Tibial nerve (tissue), 4 donors: ENCODE results near the gene ICA1. TPM values are rescaled to one million over a fixed set of nuclear protein-coding genes. Genes with fewer than 3 reads are reported as not detected.
A peak's percentile ranks its signal among the peaks of the same experiment; 100 is the strongest.

ENCODE experiments used
- DNase-seq, 2 donors: peaks; one replicate each; pipeline ENCODE4 v3.0.0-alpha.2; 2019; ENCODE audit warnings: low spot score in 2 of 2
- H3K27ac ChIP-seq, 4 donors: fragments of 200-600 bp; sonication (generic) in 3 of 4; one replicate each; pipeline ENCODE4 v1.5.1; 2017 to 2019; ENCODE audit warnings: mild to moderate bottlenecking in 1 of 4
- H3K27me3 ChIP-seq, 2 donors: fragments of 200-600 bp; sonication (generic) in 1 of 2; one replicate each; pipeline versions ENCODE4 v1.5.1 to v1.6.0; 2017 to 2019
- H3K36me3 ChIP-seq, 3 donors: fragments of 200-600 bp; sonication (generic); one replicate each; pipeline ENCODE4 v1.5.1; 2018 to 2019
- H3K4me1 ChIP-seq, 4 donors: fragments of 200-600 bp; sonication (generic) in 3 of 4; one replicate each; pipeline ENCODE4 v1.5.1; 2017 to 2019
- H3K4me3 ChIP-seq, 4 donors: fragments of 200-600 bp; sonication (generic) in 3 of 4; one replicate each; pipeline ENCODE4 v1.5.1; 2017 to 2019; ENCODE audit warnings: mild to moderate bottlenecking in 1 of 4, moderate library complexity in 1 of 4
- H3K9me3 ChIP-seq, 4 donors: fragments of 200-600 bp; sonication (generic) in 3 of 4; one replicate each; pipeline ENCODE4 v1.5.1; 2017 to 2019
- EP300 ChIP-seq, 2 donors: sonication (generic); formaldehyde crosslinking; IDR thresholded peaks; one replicate each; pipeline ENCODE4 v1.6.1; 2017; ENCODE audit warnings: antibody characterized with exemption in 2 of 2, mild to moderate bottlenecking in 1 of 2
- POLR2A ChIP-seq, 2 donors: fragments of 450-650 bp; IDR thresholded peaks; one replicate each; pipeline ENCODE4 v1.6.1; 2017; ENCODE audit warnings: antibody characterized with exemption in 2 of 2, mild to moderate bottlenecking in 2 of 2, moderate library complexity in 2 of 2
- WGBS, 2 donors: methylation state at CpG; one replicate each; pipeline ENCODE4 v1.1.5; 2018; 5-methylcytosine and 5-hydroxymethylcytosine counted together
- total RNA-seq, 4 donors: library from RNA; depleted of rRNA; stranded (reverse); fragments of >200 nt; gene quantifications; one replicate each; pipeline ENCODE4 v1.1.0, GENCODE V29; 2016
- TF ChIP-seq, protein P1 (sequence below), 5 experiments: fragments of 200-600 bp in 3 of 5; fragments of 450-650 bp in 2 of 5; sonication (generic) in 3 of 5; IDR thresholded peaks; one replicate each; pipeline ENCODE4 v1.5.1; 2016 to 2019; ENCODE audit warnings: antibody characterized with exemption in 5 of 5, mild to moderate bottlenecking in 3 of 5, moderate library complexity in 2 of 5

The ICA1 gene
- total RNA-seq, 4 donors from 2014 or later: 12.8 to 27.3 (median 20.5) TPM

GRCh38 chr7:8130663-8131062, 131.3 kb downstream of the ICA1 start:
- TF ChIP-seq EP300 (IDR thresholded peaks at IDR 0.05) (no peak), POLR2A (IDR thresholded peaks at IDR 0.05) (no peak)
- TF ChIP-seq, protein P1, sequence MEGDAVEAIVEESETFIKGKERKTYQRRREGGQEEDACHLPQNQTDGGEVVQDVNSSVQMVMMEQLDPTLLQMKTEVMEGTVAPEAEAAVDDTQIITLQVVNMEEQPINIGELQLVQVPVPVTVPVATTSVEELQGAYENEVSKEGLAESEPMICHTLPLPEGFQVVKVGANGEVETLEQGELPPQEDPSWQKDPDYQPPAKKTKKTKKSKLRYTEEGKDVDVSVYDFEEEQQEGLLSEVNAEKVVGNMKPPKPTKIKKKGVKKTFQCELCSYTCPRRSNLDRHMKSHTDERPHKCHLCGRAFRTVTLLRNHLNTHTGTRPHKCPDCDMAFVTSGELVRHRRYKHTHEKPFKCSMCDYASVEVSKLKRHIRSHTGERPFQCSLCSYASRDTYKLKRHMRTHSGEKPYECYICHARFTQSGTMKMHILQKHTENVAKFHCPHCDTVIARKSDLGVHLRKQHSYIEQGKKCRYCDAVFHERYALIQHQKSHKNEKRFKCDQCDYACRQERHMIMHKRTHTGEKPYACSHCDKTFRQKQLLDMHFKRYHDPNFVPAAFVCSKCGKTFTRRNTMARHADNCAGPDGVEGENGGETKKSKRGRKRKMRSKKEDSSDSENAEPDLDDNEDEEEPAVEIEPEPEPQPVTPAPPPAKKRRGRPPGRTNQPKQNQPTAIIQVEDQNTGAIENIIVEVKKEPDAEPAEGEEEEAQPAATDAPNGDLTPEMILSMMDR (IDR thresholded peaks at IDR 0.05): no peak
- Histone ChIP-seq H3K27ac (no peak overlapping the region), H3K36me3 (no peaks in the 10 kb centered on the region), H3K4me1 (peaks cover 0 to under 1% (median 0%) of the 10 kb centered on the region in 4 donors), H3K27me3 (no peaks in the 10 kb centered on the region), H3K9me3 (no peaks in the 10 kb centered on the region), H3K4me3 (no peak overlapping the region)
- no peak for DNase-seq
- WGBS, 2 donors: 76 to 79% methylated on average over 1 of the region's 1 CpG

DNA sequence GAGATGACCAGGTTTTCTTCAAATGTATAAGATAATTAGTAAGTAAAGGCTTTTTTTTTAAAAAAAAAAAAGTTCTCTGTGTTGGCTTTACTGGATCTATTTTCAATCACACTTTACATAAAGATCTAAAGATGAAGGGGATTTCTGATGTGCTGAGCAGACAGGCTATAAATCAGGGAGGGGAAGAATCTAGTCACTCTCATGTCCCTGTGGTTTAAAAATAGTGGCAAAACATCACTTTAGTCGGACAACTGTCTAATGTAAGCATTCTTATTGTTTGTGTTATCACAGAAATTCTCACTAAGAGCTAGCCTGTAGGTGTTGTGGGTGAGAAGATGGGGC, 132.7 kb downstream of the ICA1 start:
- H3K9me3 ChIP-seq: no peaks in the 10 kb centered on the region
- 79% methylated on average over 1 of the region's 1 CpG for WGBS, 2 donors
- TF ChIP-seq, protein P1 (IDR thresholded peaks at IDR 0.05): no peak
- TF ChIP-seq POLR2A (IDR thresholded peaks at IDR 0.05): no peak
- TF ChIP-seq EP300 (IDR thresholded peaks at IDR 0.05): no peak
- no peak overlapping the region for H3K4me3 ChIP-seq
- H3K36me3 ChIP-seq: no peaks in the 10 kb centered on the region
- DNase-seq: no peak
- H3K27me3 ChIP-seq: no peaks in the 10 kb centered on the region
- peaks cover 0 to 4% (median 0%) of the 10 kb centered on the region in 4 donors for H3K4me1 ChIP-seq
- H3K27ac ChIP-seq: no peak overlapping the region

DNA sequence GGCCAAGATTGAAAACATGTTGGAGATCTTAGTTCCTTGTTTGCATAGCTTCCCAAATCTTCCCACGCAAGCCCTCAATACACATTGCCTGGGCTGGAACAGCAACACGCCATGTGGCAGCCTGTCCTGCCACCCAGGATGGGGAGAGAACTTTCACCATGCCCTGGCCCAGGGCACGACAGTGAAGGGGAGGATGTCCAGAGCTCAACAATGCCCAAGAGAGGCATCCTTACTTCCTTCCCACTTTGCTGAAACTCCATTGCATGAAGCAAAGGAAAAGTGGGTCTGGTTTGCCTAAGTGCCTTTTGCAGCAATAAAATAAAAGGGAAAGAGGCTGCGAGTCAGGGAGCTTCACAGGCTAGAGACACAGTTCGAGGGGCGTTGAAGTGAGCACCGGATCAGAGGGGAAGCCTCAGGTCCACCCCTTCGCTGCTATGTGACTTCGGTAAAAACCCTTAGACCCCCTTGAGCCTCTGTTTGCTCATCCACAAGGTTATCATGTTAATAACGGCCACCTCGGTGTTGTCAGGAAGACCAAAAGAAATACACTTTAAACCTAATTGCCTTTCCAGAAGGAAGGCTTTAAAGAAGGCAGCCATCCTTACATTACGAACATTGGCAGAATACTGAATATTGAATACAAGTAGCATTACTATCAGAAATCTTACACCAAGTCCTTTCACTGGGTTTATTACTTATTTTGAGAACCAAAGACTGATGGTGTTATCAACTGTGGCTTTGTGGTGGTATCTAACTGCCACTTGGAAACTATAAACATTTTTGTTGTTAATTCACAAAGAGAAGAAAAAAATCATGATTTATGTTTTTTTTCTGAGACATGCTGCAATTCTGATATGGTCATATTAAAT, 133.3 kb downstream of the ICA1 start:
- no peak for DNase-seq
- H3K27me3 ChIP-seq: no peaks in the 10 kb centered on the region
- H3K36me3 ChIP-seq: no peaks in the 10 kb centered on the region
- peak overlapping the region in 1 of 4 donors; percentile 52 for H3K27ac ChIP-seq
- no peak overlapping the region for H3K4me3 ChIP-seq
- 66 to 72% methylated on average over 12 of the region's 12 CpGs for WGBS, 2 donors
- TF ChIP-seq POLR2A (IDR thresholded peaks at IDR 0.05): no peak
- TF ChIP-seq EP300 (IDR thresholded peaks at IDR 0.05): no peak
- TF ChIP-seq, protein P1 (IDR thresholded peaks at IDR 0.05): no peak
- H3K4me1 ChIP-seq: peaks cover 0 to 4% (median 0%) of the 10 kb centered on the region in 4 donors
- H3K9me3 ChIP-seq: no peaks in the 10 kb centered on the region

DNA sequence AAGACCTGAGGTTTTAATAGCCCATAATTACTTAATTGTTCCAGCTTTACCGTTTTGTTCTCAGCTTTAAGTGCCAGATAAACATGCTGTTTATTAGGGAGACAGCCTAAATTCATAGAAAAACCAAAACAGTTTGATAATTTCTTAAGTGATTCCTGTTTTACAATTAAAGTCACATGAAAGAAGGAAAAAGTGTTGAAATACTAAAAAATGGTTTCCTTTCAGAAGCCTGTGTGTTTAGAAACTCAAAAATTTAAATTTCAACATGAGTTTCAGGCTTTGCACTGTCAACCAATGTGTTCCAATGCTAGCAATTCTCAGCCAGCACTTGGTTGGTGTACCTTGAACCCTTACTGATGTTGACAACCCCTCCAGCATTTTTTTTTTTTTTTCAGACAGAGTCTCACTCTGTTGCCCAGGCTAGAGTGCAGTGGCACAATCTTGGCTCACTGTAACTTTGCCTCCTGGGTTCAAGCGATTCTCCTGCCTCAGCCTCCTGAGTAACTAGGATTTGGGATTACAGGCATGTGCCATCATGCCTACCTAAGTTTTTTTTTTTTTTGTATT, 135.3 kb downstream of the ICA1 start:
- WGBS, 2 donors: 68 to 74% methylated on average over 2 of the region's 2 CpGs
- H3K27me3 ChIP-seq: no peaks in the 10 kb centered on the region
- peaks cover 0 to 4% (median 0%) of the 10 kb centered on the region in 4 donors for H3K4me1 ChIP-seq
- TF ChIP-seq EP300 (IDR thresholded peaks at IDR 0.05) (no peak), POLR2A (IDR thresholded peaks at IDR 0.05) (no peak)
- TF ChIP-seq, protein P1 (IDR thresholded peaks at IDR 0.05): no peak
- no peaks in the 10 kb centered on the region for H3K36me3 ChIP-seq
- DNase-seq: no peak
- no peaks in the 10 kb centered on the region for H3K9me3 ChIP-seq
- no peak overlapping the region for H3K4me3 ChIP-seq
- H3K27ac ChIP-seq: no peak overlapping the region
